HL-60/S4 (cell line): ENCODE data around the gene ATXN7L2.

Source experiments
- in situ Hi-C: fragments of 300-500 bp; cut with MboI; formaldehyde crosslinking; loops from 2 replicates; pipeline ENCODE4 v1.14.3; 2022; ENCODE audit warnings: low sequenced_read_pairs

ATXN7L2 gene

DNA sequence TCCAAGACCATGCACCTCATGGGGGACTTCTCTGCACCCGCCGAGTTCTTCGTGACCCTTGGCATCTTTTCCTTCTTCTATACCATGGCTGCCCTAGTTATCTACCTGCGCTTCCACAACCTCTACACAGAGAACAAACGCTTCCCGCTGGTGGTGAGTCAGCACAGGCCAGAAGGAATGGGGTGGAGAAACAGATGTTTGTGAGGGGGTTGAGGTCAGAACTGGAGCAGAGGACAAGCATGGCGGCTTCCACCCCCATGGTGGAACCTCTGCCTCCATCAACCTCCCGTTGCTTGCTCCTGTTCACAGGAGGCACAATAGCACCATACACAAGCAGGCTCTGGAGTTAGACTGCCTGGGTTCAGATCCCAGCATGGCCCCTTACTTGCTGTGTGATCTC is 6.9 kb upstream of the ATXN7L2 start:
- in situ Hi-C loops = no loop called here

DNA sequence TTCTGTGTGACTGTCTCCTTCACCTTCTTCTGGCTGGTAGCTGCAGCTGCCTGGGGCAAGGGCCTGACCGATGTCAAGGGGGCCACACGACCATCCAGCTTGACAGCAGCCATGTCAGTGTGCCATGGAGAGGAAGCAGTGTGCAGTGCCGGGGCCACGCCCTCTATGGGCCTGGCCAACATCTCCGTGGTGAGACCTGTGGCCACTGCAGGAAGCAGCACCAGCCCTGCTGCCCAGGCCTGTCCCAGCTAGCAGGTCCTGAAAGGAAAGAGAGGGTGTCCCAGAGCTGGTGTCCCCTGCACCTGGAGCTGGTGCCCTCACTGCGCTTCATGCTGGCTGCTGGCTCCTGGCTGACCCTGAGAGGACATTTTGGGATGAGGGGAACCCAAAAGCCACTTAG is 5.9 kb upstream of the ATXN7L2 start:
- in situ Hi-C loops = no loop called here

DNA sequence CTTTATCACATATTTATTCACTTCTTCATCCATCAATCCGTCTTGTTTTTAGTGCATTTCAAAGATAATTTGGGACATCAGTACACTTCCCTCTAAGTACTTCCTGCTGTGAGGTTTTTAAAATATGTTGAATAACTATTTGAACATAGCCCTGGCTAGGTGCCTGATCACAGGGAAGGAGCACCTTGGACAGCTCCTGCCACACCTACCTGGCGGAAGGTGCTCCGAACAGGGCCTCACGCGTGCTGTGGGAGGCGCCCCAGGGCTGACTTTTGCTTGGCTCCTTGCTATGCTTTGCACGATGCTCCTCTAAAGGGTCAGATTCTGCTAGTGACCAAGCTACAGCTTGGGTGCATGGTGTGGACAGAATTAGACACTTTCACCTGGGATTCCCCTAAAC is 4.9 kb upstream of the ATXN7L2 start:
- in situ Hi-C loops = no loop called here

DNA sequence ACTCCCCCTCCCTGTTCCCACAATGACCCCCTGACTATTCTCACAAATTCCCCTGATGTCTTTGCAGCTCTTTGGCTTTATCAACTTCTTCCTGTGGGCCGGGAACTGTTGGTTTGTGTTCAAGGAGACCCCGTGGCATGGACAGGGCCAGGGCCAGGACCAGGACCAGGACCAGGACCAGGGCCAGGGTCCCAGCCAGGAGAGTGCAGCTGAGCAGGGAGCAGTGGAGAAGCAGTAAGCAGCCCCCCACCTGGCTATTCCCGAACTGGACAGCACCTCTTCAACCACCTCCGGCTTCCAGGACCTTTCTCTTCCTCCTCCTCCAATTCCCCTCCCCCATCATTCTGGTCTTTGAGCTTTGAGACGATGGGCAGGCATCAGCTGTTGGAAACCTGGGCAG is 4.4 kb upstream of the ATXN7L2 start:
- in situ Hi-C loops = no loop called here

DNA sequence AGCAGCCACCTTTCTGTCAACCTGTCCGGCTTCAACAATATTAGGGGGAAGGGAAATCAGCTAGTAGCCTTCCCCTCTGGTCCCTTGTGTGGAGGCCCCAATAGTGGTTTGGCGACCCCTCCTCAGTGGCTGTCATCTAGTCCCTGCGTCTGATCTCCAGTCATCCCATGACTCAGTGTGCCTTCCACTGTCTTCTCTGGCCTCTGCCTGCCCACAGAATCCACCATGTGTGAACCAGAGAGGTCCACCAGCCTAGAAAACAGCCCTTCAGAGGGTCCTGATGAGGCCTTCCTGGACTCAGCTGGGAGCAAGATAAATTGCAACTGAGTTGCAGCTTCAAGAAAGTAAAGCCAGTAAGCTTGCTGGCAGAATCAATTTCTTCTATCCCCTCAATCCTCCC is 3.8 kb upstream of the ATXN7L2 start:
- in situ Hi-C loops = no loop called here

DNA sequence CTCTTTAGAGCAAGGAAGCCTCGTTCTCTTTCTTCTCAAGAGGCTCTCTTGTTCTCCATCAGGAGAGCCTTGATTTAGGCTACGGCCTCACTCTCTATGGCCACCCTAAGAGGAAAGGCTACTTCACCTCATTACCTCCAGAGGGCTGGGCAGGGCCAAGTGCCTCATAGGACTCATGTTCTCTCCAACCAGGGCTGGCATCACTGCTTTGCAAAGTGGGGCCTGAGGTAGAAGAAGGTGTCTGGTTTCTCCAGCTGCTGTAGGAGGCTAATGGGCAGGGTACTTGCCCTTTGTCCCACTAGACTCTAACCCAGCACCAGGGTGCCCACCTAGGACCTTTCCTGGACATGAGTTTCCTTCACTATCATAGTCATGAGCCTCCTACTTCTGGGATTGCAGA is 2.1 kb upstream of the ATXN7L2 start:
- in situ Hi-C loops = no loop called here

DNA sequence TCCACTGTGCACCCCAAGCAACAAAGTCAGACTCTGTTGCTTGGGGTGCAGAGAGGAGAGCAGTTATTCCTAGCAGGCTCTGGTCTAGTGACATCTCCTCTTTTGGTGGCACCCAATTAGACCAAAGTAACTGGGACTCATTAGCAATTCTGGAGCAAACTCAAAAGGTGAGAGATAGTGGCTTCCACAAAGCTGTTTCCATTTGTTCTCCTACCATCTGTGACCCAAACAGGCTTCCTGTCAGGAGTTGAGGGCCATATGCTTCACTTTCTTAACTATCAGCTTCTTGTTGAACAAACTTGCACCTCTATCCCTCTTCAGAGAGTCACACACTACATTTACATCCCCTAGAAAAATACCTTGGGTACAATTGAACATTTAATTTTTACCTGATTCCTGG is 1.5 kb upstream of the ATXN7L2 start:
- in situ Hi-C loops = no loop called here

DNA sequence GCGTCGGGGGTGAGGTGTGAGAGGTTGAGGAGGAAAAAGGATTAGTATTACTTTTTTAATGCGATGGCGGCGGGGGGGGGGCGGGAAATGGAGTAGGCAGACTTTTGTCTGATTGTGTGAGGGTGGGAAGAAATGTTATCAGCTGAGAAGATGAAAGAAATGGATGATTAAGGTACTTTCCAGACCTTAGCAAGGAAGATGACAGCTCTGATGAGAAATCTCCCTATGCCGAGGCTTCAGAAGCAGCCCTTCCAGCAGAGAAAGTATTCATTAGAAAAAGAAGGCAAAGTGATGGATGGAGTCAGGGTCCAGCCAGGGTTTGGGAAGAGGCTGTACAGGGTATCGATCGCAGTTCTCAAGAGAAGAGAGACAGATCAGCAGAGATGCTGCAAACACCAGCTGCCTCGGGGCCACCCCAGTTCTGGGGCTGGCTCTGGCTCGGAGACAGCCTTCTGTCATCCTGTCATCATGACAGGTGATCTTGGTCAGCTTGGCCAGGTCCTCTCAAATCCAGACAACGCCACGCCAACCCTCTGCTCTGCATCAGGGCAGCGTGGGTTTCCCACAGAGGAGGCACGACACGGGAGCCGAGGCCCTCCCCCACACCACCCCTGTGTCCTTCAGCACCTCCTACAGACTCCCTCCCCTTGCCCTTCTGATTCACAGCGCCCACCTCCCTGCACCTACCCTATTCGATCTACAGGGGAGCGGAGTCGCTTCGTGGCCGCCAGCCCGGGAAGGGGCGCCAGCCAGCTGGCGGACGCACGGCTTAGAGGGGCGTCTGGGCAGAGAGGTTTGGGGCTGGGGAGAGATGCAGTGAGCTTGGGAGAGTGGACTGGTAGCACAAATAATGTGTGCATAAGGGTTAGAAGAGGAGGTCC is 674 bp upstream of the ATXN7L2 start:
- in situ Hi-C loops = no loop called here

DNA sequence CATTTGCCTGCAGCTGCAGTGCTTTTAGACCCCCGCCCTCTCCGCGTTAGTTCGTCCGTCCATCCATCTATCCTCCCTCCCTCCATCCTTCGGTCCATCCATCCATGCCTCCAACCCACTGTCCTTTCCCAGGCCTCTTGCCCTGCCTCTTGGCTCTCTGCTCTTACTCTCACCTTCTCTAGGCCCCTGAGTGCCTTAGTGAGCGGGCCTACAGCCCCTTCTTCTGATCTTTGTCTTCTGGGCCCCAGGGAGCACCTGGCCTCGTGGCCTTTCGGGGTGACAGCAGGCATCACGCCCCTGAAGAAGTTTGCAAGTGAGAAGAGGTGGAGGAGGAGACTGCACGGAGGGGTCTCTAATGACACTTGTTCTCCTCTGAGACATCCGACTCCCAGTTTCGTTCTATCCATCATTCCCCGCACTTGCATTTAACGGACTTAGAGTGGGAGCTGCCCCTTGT is 842 bp downstream of the ATXN7L2 start:
- in situ Hi-C loops = no loop called here

DNA sequence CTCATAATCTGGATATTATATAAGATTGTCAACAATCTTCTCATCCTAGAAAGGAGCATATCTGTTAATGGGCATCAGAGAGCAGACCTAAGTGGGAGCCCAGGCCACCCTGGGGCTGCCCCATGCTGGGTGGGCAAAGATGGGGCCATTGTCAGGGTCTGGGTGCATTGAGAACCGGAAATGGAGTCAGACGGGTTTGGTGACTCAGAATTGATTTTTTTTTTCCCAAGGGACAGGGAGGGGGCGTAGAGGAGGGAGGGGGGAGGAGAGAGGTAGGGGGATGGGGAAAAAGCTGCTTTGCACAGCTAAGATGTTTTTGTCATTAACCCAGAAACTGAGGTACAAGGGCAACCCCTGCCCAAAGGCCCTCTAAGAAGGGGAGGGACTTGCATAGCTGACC is 1.3 kb downstream of the ATXN7L2 start:
- in situ Hi-C loops = no loop called here

DNA sequence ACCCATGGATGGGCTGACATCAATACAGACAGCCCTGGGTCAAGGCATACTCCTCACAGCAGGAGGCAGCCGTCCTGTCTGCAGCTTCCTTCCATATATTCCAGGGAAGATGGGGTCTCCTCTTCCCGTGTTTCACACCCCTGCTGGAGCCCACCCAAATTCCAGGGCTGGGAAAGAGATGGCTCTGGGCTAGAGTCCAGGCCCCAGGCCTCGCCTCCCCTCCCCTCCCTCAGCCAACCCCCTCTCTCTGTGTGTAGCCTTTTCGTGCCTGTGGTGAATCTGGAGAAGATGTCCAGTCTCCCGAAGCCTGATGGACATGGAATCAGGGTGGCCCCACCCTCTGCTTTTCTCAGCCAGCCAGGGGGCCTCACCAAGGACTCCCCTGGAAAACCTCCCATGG is 3.6 kb downstream of the ATXN7L2 start:
- in situ Hi-C loops = no loop called here

DNA sequence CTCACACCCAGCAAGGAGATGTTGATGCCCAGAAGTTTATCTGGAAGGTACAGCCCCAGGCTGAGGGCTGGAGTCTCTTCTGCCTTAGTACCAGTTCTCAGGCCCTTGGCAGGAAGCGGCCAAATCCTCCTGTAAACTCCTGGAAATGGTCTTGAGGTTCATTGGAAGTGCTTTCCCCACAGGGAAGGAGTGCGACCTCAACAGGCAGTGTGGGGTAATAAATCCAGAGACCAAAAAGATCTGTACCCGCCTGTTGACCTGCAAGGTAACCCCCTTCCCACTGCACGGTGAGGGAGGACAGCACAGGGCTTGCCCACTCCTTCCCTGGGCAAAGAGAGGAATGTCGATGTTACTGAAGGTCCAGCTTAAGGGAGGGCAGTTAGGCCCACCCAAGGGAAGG is 4.5 kb downstream of the ATXN7L2 start:
- in situ Hi-C loops = no loop called here

DNA sequence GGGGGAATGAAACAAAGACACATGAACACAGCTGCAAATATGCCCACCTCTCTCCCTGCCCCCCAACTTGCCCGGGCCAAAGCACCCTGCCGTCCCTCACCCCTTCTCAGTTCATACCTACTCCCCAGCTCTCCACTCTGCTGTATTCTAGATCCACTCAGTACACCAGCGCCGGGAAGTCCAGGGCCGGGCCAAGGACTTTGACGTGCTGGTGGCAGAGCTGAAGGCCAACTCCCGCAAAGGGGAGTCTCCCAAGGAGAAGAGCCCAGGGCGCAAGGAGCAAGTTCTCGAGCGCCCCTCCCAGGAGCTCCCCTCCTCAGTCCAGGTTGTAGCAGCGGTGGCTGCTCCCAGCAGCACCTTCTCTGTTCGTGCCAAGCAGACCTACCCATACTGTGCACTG is 5.0 kb downstream of the ATXN7L2 start:
- in situ Hi-C loops = no loop called here

DNA sequence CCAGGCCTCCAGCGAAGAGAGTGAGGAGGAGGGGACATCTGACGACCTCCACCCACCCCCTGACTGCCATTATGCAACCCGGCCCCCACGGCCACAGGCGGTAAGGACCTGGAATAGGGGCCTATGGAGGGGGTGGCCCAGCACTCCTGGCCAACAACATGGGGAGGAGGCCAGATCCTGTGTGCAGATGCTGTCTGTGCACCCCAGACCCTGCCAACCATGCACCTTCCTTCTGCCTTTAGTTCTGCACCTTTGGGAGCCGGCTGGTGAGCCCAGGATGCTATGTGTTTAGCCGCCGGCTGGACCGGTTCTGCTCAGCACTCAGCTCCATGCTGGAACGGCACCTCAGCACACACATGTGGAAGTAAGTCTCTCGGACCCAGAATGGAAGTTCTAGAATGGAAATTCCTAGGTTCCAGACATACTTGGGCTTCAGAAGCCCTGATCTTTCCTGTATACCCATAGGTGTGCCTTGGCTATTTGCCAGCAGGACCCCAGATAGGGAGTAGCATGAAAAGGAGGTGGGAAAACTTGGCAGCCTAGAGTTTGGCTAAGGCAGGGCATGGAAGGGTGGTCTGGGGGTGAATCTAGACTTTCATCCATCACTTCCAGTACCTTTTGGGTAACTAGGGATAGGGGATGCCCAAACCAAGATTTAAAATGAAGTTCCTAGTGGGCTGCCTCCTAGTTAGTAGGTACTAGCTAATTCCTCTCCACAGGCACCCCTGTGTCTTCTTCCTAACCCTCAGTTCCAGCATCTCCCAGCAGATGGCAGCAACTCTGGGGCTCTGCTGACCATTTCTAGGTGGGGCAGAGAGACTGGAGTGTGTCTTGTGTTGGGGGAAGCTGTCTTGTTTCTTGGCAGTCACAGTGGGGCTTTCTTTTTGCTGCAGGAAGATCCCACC is 6.6 kb downstream of the ATXN7L2 start:
- in situ Hi-C loops = no loop called here

DNA sequence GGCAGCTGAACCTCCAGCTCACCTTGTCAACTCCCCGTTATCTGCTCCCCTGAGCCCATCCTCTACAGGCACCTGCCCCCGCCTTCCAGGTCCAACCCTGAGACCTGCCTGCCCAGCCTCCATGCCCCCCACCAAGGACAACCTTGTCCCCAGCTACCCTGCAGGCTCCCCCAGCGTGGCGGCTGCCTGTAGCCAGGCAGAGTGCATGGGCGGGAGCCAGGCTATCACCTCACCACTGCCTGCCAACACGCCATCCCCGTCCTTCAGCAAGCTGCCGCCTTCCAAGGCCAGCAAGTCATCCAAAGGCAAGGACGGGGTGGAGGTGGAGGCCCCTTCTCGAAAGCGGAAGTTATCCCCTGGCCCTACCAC is 7.2 kb downstream of the ATXN7L2 start:
- in situ Hi-C loops = no loop called here

DNA sequence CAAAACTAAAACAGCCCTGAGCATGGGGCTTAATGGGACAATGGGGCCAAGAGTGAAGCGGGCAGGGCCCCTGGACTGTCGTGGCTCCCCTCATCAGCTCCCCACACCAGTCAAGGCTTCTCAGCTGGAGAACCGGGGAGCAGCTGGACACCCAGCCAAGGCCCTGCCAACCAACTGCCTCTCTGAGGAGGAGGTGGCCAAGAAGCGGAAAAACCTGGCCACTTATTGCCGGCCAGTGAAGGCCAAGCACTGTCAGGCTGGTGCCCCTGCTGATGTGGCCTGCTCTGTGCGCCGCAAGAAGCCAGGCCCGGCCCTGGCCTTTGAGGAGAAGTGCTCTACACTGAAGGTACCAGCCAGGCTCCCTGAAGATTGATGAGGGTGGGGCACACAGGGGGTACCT is 7.7 kb downstream of the ATXN7L2 start:
- in situ Hi-C loops = no loop called here

DNA sequence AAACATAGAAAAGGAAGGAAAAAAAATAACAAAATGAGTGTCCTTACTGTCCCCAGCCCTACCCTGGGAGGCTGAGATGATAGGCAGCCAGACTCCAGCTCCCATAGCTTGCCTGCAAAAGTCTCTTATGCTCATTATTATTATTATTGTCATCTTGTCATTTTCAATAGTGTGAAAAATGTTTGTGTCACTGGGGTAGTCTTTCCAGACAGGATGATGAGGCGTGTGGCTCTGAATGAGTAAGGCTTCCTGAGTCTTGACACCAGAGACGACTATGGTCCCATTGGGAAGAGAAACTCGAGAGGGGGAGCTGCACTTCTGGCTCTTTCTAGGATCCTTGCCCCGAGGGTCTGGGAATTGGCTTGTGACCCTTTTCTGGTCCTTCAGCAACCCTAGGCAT is 9.1 kb downstream of the ATXN7L2 start:
- in situ Hi-C loops = no loop called here

DNA sequence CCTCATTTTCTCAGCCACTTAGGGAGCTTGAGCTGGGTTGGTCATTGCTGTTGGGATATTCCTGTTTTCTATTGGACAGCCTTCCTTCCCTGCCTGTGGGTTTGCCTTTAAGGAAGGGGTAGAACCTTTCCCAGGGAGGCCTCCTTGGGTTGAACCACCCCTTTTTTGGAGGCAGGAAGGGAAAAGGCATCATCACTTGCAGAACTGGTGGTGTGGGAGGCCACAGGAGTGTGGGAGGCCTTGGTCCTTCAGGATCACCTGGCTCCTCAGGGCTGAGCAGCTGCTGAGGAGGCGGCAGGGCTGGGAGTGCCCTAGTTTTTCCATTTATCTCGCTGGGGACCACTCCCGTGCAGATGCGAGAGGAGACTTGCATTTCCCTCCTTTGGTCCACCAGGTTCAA is 9.5 kb downstream of the ATXN7L2 start:
- in situ Hi-C loops = no loop called here

DNA sequence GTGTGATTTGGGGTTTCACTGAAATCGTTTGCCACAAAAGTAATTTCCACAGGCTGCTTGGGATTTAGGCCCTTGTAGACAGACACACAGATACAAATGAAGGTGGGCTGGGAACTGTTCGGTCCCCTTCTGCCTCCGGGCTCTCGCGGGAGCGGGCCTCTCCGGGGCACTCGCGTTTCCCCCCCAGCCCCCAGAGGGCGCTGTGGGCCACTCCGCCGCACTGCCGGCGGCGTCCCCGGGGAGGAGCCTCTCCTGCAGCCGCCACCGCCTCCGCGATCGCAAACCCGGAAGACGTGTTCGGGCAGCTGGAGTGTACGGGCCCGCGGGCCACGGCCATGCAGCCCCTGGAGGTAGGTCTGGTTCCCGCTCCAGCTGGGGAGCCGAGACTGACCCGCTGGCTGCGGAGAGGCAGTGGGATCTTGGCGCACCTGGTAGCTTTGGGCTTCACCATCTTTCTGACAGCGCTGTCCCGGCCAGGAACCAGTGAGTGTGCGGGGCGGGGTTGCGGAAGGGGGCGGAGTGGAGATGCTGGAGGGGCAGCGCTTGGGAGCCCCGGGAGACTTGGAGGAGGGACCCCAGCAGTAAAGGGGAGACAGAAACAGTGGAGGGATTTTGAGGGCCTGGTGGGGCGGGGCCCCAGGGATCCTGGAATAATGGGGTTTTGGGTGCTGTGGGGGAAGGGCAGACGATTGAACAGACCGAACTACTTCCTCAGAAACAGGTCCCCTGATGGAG is 10.3 kb downstream of the ATXN7L2 start, which contains the start of gene CYB561D1:
TSS of gene CYB561D1 (plus strand) at position 290 of the 735 bp plus-strand sequence. CDS start at position 336, 46 bp downstream.
- in situ Hi-C loops = no loop called here

DNA sequence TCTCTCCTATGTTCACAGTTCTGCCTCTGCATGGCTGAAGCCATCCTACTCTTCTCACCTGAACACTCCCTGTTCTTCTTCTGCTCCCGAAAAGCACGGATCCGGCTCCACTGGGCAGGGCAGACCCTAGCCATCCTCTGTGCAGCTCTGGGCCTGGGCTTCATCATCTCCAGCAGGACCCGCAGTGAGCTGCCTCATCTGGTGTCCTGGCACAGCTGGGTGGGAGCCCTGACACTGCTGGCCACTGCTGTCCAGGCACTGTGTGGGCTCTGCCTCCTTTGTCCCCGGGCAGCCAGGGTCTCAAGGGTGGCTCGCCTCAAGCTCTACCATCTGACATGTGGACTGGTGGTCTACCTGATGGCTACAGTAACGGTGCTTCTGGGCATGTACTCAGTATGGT is 12.0 kb downstream of the ATXN7L2 start:
- in situ Hi-C loops = loop anchor here (5.0 kb wide), 1 partner anchor 37 kb away; no protein-coding TSS in a partner anchor
